Measurements from ENCODE around the gene MYO15A.

Gene MYO15A, protein sequence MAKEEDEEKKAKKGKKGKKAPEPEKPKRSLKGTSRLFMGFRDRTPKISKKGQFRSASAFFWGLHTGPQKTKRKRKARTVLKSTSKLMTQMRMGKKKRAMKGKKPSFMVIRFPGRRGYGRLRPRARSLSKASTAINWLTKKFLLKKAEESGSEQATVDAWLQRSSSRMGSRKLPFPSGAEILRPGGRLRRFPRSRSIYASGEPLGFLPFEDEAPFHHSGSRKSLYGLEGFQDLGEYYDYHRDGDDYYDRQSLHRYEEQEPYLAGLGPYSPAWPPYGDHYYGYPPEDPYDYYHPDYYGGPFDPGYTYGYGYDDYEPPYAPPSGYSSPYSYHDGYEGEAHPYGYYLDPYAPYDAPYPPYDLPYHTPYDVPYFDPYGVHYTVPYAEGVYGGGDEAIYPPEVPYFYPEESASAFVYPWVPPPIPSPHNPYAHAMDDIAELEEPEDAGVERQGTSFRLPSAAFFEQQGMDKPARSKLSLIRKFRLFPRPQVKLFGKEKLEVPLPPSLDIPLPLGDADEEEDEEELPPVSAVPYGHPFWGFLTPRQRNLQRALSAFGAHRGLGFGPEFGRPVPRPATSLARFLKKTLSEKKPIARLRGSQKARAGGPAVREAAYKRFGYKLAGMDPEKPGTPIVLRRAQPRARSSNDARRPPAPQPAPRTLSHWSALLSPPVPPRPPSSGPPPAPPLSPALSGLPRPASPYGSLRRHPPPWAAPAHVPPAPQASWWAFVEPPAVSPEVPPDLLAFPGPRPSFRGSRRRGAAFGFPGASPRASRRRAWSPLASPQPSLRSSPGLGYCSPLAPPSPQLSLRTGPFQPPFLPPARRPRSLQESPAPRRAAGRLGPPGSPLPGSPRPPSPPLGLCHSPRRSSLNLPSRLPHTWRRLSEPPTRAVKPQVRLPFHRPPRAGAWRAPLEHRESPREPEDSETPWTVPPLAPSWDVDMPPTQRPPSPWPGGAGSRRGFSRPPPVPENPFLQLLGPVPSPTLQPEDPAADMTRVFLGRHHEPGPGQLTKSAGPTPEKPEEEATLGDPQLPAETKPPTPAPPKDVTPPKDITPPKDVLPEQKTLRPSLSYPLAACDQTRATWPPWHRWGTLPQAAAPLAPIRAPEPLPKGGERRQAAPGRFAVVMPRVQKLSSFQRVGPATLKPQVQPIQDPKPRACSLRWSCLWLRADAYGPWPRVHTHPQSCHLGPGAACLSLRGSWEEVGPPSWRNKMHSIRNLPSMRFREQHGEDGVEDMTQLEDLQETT (N-terminal part only)

DNA sequence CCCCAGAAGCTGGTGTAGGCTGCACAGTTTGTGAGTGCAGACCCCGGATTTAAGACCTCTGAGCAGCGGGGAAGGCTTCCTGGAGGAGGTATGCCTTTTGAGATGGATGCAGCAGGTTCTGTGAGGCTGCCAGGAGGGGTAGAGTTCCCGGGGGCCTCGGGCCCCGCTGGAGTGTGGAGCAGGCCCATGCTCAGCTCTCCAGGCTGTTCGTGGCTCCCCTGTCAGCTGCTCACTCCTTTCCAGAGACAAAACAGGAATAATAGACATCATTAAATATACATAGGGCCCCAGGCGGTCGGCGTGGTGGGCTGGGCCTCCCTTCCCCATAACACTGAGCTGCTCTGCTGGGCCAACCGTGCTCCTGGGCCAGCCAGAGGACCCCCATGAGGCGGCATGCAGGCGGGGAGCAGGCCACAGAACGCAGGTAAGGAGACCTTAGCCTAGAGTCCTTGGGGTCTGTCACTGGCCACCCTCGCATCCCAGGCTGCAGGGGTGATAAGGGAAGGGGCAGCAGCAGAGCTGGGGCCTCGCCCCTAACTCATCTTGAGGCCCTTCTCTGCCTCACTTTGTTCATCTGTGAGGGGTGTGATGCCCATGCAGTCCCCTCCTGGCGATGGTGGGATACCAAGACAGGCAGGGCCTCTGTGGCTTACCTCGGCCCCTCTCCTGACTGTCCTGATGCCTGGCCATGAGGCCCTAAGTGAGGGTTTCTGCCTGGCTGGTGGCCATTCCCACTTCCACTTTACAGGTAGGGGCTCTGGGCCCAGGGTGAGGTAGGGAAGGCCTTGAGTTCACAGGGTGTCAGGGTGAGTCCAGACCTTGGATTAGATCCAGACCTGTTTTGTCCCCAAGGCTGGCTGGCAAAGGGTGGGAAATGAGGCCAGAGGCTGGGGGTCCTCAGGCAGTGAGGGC lies at the start of gene MYO15A:
Gene MYO15A (plus strand): TSS at position 356 of the 912 bp plus-strand sequence. CDS start 10,045 bp downstream, outside the sequence.
- DNase-seq (ENCODE audit: low spot score) = no peak

GRCh38 chr17:18059283-18059682 lies 49.3 kb upstream of the MYO15A start:
- no peak for DNase-seq (ENCODE audit: low spot score)

DNA sequence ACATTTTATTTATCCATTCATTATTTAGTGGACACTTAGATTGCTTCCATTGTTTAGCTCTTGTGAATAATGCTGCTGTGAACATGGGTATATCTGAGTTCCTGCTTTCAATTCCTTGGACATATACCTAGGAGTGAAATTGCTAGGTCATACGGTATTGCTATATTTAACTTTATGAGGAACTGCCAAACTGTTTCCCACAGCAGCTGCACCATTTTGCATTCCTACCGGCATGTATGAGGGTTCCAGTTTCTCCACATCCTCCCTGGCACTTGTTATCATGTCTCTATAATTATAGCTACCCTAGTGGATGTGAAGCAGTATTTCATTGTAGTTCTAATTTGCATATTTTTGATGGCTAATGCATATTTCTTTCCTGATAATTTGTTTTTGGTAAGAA lies 44.5 kb upstream of the MYO15A start:
- no peak for DNase-seq (ENCODE audit: low spot score)

DNA sequence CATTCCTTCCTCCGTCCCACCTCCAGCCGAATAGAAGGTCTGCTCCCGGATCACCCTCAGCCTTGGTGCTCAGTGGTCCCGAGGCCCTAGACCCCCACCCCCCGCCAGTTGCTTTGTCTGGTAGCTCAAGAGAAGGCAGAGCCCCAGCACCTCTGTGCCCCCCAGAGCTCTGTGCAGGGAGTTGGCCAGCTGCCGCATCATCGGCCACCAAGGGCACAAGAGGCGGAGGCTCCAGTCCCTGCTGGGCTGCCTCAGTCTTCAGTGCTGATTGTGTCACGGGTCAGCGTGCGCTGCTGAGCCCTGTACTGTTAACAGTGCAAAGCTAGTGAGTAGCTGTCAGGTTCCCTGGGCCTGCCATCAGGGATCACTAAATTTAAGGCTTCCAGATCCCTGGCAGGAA lies 43.0 kb upstream of the MYO15A start:
- no peak for DNase-seq (ENCODE audit: low spot score)

DNA sequence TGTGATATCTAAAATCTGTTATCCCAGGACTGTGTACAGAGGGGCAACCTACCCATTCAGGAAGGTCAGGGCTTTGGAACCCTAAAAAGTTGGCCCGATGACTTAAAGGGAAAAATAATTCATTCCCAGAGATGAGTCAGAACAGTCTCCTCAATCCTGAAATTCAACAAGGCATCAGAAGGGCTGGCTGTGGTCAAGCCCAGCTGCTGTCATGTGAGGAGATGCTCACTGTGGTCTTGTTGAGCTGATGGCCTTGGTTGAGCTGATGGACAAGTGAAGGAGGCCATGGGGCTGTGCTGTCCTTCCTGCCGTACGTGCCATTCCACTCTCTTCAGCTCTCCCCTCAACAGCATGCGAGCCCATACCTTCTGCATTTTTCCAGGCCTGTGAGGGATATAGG lies 41.7 kb upstream of the MYO15A start:
- DNase-seq (ENCODE audit: low spot score) = no peak

DNA sequence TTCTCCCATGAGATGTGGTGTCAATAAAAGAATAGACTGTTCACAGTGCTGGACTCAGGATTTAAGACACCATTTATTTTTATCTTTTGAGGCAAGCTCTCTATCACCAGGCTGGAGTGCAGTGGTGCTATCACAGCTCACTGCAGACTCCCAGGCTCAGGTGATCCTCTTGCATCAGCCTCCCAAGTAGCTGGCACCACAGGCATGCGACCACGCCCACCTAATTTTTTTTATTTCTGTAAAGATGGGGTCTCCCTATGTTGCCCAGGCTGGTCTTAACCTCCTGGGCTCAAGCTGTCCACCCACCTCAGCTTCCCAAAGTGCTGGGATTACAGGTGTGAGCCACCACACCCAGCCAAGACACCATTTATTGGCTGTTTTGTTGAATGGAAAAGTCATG lies 39.5 kb upstream of the MYO15A start:
- DNase-seq (ENCODE audit: low spot score) = no peak

DNA sequence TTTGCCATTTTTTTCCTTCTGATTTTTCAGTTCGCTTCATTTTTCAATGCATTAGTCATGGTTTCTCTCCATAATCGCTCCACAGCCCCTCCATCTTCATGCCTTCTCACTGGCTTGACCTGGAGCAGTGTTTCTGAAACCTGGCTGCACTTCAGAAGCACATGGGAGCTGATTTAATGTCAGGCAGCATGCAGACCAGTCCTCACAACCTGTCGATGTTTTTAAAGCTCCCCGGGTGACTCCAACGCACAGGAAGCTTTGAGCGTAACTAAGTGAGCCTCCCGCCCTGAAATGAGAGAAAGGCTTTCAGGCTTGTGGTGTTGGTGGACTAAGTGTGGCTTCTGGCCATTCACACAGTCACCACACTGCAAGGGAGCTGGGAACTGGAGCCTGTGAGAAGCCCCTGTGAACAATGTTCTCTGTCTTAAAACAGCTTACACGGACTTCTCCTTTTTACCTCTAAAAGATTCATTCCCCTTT lies 37.7 kb upstream of the MYO15A start:
- no peak for DNase-seq (ENCODE audit: low spot score)

DNA sequence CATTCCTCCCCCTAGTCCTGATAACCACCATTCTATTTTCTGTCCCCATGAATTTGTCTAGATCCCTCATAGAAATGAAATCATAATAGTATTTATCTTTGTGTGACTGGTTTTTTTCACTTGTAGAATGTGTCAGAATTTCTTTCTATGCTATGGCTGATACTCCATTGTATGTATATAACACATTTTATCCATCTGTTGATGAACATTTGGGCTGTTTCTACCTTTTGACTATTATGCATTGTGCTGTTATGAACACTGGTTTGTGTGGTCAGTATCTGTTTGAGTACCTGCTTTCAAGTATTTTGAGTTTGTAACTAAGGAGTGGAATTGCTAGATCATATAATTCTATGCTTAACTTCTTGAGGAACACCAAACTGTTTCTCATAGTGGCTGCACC lies 36.8 kb upstream of the MYO15A start:
- no peak for DNase-seq (ENCODE audit: low spot score)

DNA sequence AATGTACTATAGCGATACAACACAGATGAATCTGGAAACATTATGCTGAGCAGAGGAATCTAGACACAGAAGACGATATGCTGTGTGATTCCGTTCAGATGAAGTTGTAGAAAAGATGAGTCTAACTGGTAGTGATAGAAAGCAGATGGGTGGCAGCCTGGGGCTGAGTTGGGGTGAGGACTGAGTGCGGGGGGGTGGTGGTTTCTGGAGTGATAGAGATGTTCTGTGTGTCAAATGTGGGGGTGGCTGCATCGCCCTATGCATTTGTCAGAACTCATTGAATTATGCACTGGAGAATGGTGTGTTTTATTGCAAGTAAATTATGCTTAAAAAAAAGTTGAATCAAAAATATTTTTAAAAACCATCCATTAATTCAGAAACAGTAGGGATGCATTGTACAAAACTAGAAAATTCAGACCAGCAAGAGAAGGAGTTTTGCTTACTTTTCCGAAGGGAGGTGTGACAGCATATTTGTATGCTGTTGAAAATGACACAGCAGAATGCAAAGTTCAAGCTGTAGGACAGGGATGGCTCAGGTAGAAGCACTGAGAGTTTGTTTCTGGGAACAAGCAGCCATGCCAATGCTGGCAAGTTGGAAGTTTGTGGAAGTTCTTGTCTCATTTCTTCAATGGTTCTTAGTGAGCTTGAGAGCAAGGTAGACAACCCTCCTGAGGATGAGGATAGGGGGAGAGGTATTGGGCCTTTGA lies 33.8 kb upstream of the MYO15A start:
- DNase-seq (ENCODE audit: low spot score) = no peak

DNA sequence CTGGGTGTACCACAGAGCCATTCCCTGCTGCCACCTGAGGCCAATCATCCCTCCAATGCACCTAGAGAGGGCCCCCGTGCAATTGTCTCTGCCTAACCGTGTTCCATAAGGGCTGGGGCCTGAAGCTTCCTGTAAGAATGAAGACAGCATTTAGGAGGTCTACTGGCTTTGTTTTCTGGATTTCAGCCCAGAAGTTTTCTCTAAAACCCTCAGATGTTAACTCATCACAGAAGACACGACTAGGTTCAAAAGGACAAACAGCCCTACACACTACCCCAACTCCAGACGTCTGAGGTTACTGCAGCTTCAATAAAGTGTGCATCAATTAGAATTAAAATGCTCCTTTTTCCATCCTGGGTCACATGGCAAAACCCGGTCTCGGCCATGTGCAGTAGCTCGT lies 31.6 kb upstream of the MYO15A start:
- no peak for DNase-seq (ENCODE audit: low spot score)

DNA sequence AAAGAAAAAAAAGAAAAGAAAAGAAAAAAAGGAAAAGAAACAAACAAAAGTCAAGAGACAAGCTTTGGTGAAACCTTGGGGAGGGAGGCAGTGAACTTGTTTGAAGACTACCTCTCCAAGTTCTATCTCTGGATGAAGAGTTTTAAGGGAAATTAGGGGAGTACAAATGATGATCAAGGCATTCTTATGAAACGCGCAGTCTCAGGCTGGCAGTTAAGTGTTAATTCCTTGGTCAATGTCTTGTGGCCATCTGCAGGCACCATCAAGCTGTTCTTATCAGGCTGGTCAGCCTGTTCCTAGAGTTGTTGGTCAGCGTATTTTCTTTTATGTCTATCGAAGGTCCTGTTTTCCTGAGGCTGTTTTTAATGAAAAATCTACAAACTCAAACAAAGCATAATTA lies 29.0 kb upstream of the MYO15A start:
- DNase-seq (ENCODE audit: low spot score) = no peak

GRCh38 chr17:18084256-18084655 lies 24.3 kb upstream of the MYO15A start:
- DNase-seq (ENCODE audit: low spot score) = no peak

DNA sequence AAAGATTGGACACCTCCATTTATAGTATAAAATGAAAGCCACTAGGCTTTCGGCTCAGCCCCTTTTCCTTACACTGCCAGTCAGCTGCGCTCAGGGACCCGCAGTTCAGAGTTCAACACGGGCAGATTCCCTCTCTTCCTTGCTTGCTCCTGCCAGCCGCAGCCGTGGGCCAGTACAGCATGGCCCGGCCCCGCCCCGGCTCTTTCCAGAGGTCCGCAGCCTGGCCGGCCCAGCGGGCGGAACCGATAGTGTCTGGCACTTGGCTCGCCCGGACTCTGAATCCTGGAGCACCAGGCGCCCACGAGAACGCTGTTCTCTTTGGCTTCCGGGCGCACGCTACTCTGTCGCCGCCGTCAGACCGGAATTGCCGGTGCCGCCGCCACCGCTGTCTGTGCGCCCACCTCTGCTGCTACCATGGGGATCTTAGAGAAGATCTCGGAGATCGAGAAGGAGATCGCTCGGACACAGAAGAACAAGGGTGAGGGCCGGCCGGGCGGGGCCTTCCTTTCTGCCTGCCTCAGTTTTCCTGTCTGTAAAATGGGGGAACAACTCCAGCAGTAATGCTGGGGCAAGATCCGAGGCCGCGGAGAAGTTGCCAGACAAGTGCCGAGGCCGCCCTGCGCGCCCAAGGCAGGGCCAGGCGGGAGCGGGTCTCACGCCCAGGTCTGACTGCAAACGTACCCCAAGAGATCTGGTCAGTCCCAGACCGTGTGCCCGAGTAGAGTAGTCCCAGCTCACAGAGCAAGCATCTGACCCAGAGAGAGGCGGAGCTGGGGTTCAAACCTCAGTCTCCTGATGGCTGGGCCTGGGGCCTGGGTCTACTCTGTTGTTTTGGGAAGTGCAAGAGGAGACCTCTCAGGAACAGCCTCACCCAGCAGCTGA lies 20.7 kb upstream of the MYO15A start, which contains the start of gene DRG2:
Gene DRG2 (plus strand): TSS at position 339 of the 882 bp plus-strand sequence. CDS start 76 bp downstream, at position 415.
- DNase-seq (ENCODE audit: low spot score) = peak; percentile 88

DNA sequence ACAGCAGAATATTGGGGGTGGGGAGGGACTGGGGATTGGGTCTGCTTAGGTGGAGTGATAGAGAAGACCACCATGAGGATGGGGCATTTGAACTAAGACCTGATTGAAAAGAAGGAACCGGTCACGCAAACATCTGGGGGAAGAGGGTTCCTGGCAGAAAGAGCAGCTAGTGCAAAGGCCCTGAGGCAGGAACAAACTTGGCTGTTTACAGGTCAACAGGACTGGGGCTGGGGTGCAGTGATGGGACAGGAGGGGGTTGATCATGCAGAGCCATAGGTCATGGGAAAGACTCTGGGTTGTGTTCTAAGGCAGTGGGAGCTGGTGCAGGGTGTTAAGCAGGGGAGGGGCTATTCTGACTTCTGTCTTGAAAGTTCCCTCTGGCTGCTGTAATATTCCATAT lies 18.9 kb upstream of the MYO15A start:
- no peak for DNase-seq (ENCODE audit: low spot score)

- DNase-seq (ENCODE audit: low spot score) = no peak
These were observed 14.7 kb upstream of the MYO15A start for GRCh38 chr17:18093616-18094408.

DNA sequence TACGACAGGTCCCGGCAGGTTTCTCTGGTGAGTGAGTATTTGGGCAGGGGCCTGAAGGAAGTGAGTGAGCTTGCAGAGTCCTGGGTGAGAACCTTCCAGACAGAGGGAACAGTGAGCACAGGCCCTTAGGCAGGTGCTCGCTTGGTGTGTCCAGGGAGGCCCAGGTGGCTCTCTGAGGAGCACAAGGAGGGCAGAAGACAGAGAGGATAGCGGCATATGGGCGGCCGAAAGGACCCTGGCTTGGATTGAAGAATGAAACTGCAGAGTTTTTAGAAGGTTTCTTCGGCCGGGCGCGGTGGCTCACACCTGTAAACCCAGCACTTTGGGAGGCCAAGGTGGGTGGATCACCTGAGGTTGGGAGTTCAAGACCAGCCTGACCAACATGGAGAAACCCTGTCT lies 14.1 kb upstream of the MYO15A start:
- DNase-seq (ENCODE audit: low spot score) = no peak

DNA sequence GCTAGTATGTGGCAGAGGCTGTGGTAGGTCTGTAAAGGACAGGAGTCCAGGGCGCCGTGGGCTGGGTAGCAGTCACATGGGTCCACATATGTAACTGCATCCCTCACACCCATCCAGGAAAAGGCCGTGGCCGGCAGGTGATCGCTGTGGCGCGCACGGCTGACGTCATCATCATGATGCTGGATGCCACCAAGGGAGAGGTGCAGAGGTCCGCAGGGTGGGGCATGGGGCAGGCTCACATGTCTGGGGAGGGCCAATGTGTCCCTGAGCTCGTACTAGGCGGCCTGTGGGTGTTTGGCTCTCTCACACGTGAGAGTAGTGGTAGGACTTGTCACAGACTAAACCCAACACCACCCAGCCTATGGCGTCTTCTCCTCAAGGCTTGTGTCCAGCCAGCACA lies 9.0 kb upstream of the MYO15A start:
- DNase-seq (ENCODE audit: low spot score) = no peak

DNA sequence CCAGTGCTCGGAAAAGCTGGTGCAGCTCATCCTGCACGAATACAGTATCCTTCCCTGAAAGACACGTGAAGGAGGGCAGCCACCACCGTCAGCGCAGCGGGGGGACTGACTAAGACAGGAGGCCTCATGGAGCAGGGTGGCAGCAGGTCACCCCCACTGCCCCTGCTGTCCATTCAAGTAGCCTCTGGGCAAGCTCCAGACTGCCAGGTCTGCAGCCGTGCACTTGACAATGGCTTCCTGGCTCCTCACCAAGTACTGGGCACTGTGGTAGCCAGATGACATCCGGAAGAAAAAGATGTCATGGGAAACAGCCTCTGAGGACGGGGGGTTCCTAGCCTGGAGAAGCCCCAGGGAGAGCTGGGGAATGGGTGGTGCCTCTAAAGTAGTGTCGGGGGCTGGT lies 7.9 kb upstream of the MYO15A start:
- DNase-seq (ENCODE audit: low spot score) = no peak

DNA sequence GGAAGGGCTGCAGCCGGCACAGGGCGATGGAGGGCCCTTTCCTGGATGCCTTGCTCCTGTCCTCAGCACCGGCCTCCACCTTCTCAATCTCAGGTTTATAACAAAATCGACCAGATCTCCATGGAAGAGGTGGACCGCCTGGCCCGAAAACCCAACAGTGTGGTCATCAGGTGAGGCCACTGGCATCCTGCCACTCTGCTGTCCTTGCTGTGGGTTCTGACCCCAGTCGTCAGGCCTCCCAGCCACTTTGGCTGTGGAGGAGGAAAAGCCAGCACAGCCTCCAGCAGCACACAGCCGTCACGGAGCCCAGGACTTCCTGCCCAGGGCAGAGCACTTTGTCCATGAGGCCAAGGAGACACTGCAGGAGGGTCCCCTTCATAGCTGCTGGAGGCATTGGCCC lies 6.7 kb upstream of the MYO15A start:
- DNase-seq (ENCODE audit: low spot score) = no peak
